ENCODE measurements around the gene PSME4.

PSME4 gene

DNA sequence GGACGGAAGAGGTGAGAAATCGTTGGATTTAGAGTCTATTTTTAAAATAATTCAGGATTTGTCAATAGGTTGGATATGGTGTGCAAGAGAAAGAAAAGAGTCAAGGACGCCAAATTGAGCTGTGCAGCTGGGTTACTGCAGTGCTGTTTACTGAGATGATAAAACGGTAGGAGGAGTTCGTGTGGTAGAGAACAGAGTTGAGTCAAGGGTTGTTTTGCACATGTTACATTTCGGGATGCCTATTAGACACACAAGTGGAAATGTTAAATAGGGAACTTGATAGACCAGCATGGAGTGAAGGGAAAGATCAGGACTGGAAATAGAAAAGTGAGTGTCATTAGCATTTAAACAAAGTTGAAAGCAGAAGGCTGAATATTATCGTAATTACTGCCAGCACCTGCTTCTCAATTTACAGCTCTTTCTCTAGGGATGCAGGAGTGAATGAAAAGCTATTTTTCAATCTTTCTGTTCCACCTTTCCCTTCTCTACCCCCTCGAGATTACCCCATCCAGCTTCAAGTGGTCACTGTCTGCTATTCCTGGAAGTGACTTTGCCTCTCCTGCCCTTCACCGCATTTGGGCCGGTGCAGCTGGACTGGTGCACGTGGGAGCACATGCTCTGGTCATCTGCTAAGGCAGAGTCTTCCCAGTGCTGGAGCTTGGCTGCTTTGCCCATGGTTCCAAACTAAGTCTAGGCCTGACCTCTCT, 141.4 kb downstream of the PSME4 start:
- Histone ChIP-seq H3K9ac (ENCODE audit: low read depth, low read length) (no peak overlapping the region), H3K27ac (ENCODE audit: low read length) (no peak overlapping the region), H3K4me3 (ENCODE audit: low read depth in 1 of 2, low read length in 2 of 2) (no peak overlapping the region), H3K4me2 (ENCODE audit: insufficient read depth, low read length) (no peak overlapping the region), H2AFZ (ENCODE audit: low read depth, low read length) (no peak overlapping the region), H4K20me1 (ENCODE audit: insufficient read depth, low read length) (no peaks in the 10 kb centered on the region), H3K36me3 (ENCODE audit: insufficient read depth, low read length) (no peaks in the 10 kb centered on the region), H3K27me3 (ENCODE audit: insufficient read depth, low read length, poor library complexity) (no peaks in the 10 kb centered on the region), H3K9me3 (ENCODE audit: insufficient read depth, low read length, severe bottlenecking) (no peaks in the 10 kb centered on the region), H3K79me2 (ENCODE audit: insufficient read depth, low read length) (no peaks in the 10 kb centered on the region), H3K4me1 (ENCODE audit: insufficient read depth, low read length) (no peaks in the 10 kb centered on the region)
- ATAC-seq (ENCODE audit: insufficient read depth, low read depth) (no peak), DNase-seq (no peak)
- no peak for TF ChIP-seq CTCF (IDR thresholded peaks at IDR 0.05; ENCODE audit: borderline replicate concordance, extremely low read depth, low read length, poor library complexity, severe bottlenecking)
- no peak for TF ChIP-seq EZH2 (IDR thresholded peaks at IDR 0.05; ENCODE audit: borderline replicate concordance, low read depth, low read length, severe bottlenecking)

DNA sequence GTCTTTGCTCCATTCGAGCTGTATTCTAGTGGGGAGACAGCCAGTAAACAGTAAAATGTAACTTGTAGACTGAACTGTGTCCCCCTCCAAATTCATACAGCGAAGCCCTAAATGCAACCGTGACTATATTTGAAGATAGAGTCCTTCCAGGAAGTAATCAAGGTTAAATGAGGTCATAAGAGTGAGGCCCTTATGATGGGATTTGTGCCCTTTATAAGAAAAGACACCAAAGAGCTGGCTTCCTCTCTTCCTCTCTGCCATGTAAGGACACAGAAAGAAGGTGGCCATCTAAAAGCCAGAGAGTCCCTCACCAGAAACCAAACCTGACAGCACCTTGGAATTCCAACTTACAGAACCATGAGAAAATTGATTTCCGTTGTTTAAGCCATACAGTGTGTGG, 142.5 kb downstream of the PSME4 start:
- Histone ChIP-seq H3K4me2 (ENCODE audit: insufficient read depth, low read length) (no peak overlapping the region), H3K4me3 (ENCODE audit: low read depth in 1 of 2, low read length in 2 of 2) (no peak overlapping the region), H3K79me2 (ENCODE audit: insufficient read depth, low read length) (no peaks in the 10 kb centered on the region), H3K4me1 (ENCODE audit: insufficient read depth, low read length) (no peaks in the 10 kb centered on the region), H3K9me3 (ENCODE audit: insufficient read depth, low read length, severe bottlenecking) (no peaks in the 10 kb centered on the region), H4K20me1 (ENCODE audit: insufficient read depth, low read length) (no peaks in the 10 kb centered on the region), H3K36me3 (ENCODE audit: insufficient read depth, low read length) (no peaks in the 10 kb centered on the region), H3K27ac (ENCODE audit: low read length) (no peak overlapping the region), H3K9ac (ENCODE audit: low read depth, low read length) (no peak overlapping the region), H2AFZ (ENCODE audit: low read depth, low read length) (no peak overlapping the region), H3K27me3 (ENCODE audit: insufficient read depth, low read length, poor library complexity) (no peaks in the 10 kb centered on the region)
- ATAC-seq (ENCODE audit: insufficient read depth, low read depth): no peak
- TF ChIP-seq CTCF (IDR thresholded peaks at IDR 0.05; ENCODE audit: borderline replicate concordance, extremely low read depth, low read length, poor library complexity, severe bottlenecking): no peak
- no peak for TF ChIP-seq EZH2 (IDR thresholded peaks at IDR 0.05; ENCODE audit: borderline replicate concordance, low read depth, low read length, severe bottlenecking)
- no peak for DNase-seq

- H2AFZ ChIP-seq (ENCODE audit: low read depth, low read length): no peak overlapping the region
- no peaks in the 10 kb centered on the region for H3K36me3 ChIP-seq (ENCODE audit: insufficient read depth, low read length)
- H3K9ac ChIP-seq (ENCODE audit: low read depth, low read length): no peak overlapping the region
- no peak for DNase-seq
- no peak overlapping the region for H3K4me3 ChIP-seq (ENCODE audit: low read depth in 1 of 2, low read length in 2 of 2)
- H3K27me3 ChIP-seq (ENCODE audit: insufficient read depth, low read length, poor library complexity): no peaks in the 10 kb centered on the region
- TF ChIP-seq EZH2 (IDR thresholded peaks at IDR 0.05; ENCODE audit: borderline replicate concordance, low read depth, low read length, severe bottlenecking): no peak
- TF ChIP-seq CTCF (IDR thresholded peaks at IDR 0.05; ENCODE audit: borderline replicate concordance, extremely low read depth, low read length, poor library complexity, severe bottlenecking): no peak
- no peaks in the 10 kb centered on the region for H3K4me1 ChIP-seq (ENCODE audit: insufficient read depth, low read length)
- no peak overlapping the region for H3K27ac ChIP-seq (ENCODE audit: low read length)
- no peaks in the 10 kb centered on the region for H3K9me3 ChIP-seq (ENCODE audit: insufficient read depth, low read length, severe bottlenecking)
- ATAC-seq (ENCODE audit: insufficient read depth, low read depth): no peak
- no peaks in the 10 kb centered on the region for H3K79me2 ChIP-seq (ENCODE audit: insufficient read depth, low read length)
- H4K20me1 ChIP-seq (ENCODE audit: insufficient read depth, low read length): no peaks in the 10 kb centered on the region
- no peak overlapping the region for H3K4me2 ChIP-seq (ENCODE audit: insufficient read depth, low read length)
Observed at GRCh38 chr2:53827398-53828175, 143.2 kb downstream of the PSME4 start.

Data from DND-41 (cell line).